ENCODE data around the gene USP4.
"Not testable (repeated sequence)": the region's sequence is repeated elsewhere in the genome, so short reads cannot be mapped to it uniquely, and the experiment has no call there.

Gene USP4

DNA sequence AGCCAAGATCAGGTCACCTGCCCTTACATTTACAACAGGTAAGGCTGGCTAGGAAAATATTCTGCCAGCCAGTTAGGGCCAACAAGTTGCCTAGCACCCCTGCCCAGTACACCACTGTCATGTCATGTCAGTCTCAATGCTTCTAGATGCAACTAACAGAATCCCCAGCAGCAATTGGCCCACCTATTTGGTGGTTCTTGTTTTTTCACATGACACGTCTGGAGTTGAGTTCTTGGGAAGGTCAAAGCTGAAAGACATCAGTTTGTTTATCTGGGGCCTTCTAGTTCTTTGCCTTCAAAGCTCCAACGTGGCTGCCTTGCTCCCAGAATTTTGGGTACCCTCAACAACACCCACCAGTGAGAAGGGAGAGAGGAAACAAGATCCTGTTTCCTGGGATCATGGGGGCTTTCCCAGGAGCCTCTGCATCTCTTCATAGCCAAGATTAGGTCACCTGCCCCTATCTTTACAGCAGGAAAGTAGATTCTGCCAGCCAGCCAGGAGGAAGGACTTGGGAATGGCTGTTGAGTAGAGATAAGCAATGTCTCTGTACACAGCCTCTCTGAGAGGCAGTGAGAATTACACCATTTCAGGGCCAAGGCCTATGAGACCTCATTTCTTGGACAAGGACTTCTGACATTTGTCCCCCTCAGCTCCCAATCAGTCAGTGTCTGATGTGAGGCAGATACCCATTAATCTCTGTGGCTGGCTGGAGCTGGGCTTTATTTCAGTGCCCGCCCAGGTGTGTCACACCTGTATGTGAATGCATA lies 9.7 kb upstream of the USP4 start:
- DNase-seq (ENCODE audit: low spot score) = no peak

DNA sequence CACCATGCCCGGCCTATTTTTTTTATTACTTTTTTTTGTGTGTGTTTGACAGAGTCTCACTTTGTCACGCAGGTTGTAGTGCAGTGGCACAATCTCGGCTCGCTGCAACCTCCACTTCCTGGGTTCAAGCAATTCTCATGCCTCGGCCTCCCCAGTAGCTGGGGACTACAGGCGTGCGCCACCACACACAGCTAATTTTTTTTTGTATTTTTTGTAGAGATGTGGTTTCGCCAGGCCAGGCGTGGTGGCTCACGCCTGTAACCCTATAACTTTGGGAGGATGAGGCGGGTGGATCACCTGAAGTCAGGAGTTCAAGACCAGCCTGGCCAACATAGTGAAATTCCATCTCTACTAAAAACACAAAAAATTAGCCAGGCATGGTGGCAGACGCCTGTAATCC lies 8.5 kb upstream of the USP4 start:
- DNase-seq (ENCODE audit: low spot score) = not testable (repeated sequence)

DNA sequence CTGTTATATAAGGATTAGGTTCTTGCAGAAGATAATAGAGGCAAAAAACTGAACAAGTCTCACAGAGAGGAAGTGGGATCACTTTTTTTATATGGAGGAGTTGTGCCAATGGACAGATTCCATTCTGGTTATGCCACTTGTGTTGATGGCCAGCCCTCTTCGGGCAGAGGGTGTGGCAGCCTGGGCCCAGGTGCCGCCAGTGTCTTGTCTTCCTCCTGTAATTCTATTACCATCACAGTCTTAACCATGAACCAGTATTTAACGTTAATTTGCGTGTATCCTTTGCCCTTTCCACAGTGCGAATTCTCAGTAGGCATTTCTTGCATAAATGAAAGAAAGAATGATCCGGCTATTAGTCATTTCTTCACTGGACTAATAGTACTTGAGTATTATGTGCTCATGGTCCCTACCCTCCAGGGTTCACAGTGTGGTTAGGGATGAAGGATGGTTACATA lies 7.0 kb upstream of the USP4 start:
- DNase-seq (ENCODE audit: low spot score) = peak; percentile 27

DNA sequence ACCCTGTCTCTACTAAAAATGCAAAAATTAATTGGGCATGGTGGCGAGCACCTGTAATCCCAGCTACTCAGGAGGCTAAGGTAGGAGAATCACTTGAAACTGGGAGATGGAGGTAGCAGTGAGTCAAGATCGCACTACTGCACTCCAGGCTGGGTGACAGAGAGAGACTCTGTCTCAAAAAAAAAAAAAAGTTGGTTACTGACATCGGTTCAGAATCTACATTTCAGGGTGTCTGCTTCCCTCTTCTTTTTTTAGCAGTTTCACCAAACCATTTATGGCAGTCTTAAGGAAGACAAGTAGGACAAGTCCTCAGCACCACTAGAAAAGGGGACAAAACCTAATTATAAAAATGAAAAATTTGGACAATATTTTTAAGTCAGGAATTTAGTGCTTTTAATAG lies 3.3 kb upstream of the USP4 start:
- no peak for DNase-seq (ENCODE audit: low spot score)

DNA sequence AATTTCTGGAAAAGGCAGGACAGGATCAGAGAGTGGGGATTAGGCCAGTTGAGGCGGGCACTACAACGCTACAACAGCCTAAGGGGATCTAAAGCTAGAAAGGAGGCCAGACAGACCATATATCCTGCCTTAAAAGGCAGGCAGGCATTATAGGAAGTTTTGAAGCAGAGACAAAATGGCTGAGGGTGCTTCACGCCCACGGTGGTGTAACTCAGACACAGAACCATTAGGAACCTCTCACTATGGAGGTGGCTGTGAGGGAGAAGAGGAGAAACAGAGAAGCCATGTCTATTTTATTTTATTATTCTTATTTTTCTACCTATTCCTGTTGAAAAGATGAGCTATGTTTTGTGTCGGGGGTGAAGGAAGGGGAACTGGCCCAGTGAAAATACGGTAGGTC lies 2.1 kb upstream of the USP4 start:
- DNase-seq (ENCODE audit: low spot score) = no peak

DNA sequence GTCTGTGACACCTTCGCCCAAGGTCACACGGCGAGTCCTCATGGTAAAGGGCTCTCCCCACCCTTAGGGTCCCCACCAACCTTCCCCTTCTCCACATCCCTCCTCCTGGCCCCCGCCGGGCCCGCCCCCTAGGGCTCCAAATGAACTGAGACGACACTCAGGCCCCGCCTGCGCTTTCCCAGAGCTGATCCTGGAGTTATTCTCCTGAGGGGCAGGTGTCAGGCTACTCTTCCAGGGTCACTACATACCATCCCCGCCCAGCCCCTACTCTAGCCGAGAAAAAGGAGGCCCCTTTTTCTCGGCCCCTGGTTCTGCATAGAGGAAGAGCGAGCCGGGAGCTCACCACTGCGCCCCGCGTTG lies 292 bp downstream of the USP4 start:
- DNase-seq (ENCODE audit: low spot score) = peak; percentile 28

DNA sequence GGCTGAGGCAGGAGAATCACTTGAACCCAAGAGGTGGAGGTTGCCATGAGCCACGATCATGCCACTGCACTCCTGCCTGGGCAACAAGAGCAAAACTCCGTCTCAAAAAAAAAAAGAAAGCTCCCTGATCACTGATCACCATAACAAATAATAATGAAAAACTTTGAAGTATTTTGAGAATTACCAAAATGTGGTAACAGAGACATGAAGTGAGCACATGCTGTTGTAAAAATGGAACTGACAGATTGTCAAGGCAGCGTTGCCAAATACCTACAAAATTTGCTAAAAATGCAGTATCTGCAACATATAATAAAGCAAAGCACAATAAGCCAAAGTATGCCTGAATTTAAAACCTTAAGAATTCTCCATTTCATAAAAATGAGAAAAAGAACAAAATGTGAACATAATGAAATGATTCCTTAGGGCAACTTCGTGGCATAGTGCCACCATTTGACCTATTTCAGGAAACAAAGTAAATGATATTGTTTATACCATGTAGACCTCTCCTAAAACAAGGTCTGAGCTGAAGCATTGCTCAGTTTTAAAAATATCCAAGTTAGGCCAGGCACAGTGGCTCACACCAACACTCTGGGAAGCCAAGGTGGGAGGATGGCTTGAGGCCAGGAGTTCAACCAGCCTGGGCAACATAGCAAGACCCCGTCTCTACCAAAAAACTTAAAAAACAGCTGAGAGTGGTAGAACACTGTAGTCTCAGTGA lies 5.8 kb downstream of the USP4 start:
- DNase-seq (ENCODE audit: low spot score) = no peak

DNA sequence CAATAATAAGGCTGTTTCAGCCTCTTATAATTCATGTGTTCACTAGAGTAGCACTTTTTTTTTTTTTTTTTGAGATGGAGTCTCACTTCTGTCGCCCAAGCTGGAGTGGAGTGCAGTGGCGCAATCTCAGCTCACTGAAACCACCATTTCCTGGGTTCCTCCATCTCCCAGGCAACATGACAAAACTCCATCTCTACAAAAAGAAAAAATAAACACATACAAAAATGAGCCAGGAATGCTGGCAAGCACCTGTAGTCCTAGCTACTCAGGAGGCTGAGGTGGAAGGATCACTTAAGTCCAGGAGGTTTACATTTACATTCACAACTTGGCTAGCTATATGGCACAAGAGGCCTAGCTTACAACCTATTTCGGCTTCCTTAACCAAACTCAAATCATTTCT lies 6.8 kb downstream of the USP4 start:
- DNase-seq (ENCODE audit: low spot score) = no peak

DNA sequence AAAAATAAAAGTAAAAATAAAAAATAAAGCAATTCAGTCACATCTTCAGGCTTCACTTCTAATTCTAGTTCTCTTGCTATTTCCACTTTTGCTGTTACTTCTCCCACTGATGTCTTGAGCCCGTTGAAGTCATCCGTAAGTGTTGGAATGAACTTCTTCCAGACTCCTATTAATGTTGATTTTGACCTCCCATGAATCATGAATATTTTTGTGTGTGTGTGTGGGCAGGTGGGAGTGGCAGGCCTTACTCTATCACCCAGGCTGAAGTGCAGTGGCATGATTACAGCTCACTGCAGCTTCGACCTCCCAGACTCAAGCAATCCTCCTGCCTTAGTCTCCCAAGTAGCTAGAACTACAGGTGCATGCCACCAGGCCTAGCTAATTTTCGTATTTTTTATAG lies 10.7 kb downstream of the USP4 start:
- no peak for DNase-seq (ENCODE audit: low spot score)

DNA sequence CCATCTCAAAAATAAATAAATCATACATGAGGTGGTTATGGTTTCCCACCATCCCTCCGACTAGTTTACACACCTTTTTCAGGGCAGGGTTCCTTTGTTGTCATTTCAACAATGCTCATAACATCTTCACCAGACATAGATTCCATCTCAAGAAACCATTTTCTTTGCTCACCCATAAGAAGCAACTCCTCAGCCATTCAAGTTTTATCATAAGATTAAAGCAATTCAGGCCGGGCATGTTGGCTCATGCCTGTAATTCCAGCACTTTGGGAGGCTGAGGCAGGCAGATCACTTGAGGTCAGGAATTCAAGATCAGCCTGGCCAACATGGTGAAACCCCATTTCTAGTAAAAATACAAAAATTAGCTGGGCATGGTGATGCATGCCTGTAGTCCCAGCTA lies 11.5 kb downstream of the USP4 start:
- DNase-seq (ENCODE audit: low spot score) = not testable (repeated sequence)

DNA sequence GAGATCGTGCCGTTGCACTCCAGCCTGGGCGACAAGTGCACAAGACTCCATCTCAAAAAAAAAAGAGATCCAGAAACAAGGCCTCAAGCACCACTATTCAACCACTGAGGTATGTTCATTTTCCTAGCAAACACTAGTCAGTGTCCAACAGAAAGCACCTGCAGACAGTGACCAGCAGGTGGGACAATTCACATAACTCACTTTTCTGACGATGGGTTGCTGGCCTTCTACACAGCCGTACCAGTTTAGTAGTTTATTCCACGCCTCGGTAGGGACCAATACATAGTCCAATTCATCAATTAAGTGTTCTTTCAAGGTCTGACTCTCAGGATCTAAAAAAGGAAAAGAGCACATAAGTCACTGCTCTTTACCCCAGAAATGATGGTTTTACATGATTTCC lies 12.4 kb downstream of the USP4 start:
- DNase-seq (ENCODE audit: low spot score) = no peak

DNA sequence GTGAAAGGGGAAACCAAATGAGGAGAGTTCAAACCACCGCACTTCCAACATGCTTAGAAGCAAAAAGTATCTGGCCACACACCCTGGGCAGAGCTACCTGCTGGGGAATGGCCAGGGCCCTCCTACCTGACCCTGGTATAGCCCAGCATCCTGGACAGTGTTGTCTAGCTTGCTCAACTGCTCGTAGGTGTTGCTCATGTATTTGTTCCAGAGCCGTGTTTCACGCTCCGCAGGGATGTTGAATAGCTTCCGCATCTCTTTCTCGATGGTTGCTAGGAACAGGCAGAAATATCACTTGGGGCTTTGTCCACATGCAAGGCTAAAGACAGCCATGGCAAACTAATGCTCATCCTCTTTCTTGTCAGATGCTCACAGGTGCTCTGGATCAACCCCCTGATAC lies 15.1 kb downstream of the USP4 start:
- no peak for DNase-seq (ENCODE audit: low spot score)

DNA sequence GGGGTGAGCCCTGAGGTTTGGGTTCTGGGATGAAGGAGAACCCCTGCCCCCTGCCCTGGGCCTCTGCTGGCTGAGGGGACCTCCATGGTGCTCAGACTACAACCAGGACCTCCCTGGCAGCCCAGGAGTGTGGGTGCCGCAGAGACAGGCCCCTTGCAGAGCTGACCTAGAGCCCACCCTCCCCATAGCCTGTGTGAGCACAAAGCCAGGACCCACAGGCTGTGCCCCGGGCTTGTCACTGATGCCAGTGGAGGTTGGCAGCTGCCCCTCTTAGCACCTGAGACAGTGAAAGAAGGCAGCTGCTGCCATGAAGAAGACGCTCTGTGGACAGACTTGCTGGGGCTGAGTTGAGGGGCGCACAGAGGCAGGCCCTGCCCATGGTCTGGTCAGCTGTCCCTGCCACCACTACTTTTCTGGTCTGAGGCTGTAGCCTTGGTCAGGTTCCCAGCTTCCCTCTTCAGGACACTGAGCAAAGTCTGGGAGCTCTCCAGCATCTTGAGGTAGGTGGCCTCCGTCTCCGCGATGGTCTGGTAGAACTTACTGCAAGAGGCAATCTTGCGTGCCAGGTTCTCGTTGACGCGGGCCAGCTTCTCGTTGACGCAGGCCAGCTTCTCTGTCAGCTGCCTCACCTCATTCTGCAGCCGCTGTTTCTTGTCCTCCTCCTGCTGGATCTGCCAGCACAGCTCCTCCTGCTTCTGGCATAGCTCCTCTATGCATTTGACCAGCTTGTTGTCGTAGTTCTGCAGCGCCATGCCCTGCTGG lies 23.0 kb downstream of the USP4 start:
- no peak for DNase-seq (ENCODE audit: low spot score)

DNA sequence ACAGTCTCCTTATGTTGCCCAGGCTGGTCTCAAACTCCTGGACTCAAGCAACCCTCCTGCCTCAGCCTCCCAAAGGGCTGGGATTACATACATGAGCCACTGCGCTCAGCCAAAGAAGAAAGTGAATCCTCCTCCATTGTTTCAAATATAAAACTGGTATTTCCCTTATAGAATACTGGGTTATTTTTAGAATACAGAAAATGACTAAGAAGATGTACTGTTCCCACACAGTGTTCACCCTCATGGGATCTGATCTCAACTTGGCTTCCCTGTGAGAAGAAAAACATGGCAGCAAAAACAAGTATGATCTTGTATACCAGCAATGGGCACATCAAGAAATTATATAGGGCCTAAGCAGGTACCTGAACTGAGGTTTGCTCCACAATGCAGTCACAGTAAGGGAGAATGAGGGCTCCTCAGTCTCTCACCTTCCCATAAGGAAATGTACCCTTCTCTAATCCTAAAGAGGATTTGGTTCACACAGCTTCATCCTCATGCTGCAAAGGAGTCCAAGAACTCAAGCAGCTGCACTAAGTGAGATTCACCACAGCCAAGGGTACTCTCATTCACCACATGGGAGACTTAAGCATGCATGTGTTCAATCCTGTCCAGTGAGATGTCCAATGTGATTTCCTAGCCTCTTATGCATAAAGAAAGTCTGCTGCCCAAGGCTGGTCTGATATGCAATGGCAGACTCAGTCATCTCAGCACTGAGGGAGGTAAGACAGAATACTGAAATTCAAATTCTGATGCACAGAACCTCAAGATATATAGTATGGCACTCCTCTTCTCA lies 25.8 kb downstream of the USP4 start:
- peak; percentile 35 for DNase-seq (ENCODE audit: low spot score)

DNA sequence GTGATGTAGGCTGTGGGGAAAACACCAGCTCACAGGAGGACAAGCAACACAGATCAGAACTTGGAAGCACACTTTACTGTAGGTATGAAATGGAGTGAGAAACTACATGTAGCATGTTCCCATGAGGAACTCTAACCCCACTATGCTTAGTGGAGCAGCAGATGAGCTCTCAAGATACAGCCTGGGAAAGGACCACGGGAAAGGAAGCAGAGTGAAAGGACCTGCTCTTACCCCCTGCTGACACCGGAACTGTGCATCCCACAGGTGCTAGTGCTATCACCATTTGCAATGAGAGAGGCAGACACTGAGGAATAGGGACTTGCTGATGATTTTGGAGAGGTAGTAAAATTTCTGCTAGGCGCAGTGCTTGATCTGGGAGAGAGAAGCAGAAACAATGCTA lies 28.6 kb downstream of the USP4 start:
- DNase-seq (ENCODE audit: low spot score) = no peak

DNA sequence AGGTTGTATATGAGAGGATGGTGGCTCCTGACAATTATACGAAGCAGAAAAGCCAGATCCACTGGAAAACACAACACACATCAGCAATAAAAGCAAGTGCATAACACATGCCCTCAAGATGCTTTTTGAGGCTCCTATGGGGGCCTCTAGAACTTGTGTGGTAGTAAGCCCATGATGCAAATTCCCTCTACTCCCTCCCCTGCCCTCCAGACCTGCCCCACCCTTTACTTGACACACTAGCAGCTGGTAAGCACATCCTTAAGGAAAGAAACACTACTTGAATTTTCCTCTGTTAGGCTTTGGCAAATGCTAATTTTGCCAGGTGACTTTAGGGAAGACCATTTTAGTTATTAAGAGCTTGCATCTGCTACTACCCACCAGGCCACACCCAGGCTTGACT lies 29.2 kb downstream of the USP4 start:
- no peak for DNase-seq (ENCODE audit: low spot score)

DNA sequence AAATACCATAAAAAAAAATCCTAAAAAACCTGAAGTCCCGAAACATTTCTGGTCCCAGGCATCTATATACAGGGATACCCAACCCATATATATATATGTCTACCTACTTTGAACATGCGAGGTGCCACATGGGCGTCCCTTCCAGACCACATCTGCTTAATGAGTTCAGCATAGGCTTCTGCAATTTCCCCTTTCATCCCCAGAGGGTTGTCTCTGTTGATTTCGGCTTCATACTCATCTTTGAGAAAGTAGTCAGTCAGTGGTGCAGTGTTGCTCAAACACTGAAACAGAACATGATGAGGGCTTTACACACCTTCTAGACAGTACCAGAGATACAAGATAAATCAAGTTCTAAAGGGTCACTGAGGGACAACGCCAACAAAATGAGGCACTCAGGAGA lies 34.2 kb downstream of the USP4 start:
- DNase-seq (ENCODE audit: low spot score) = no peak

DNA sequence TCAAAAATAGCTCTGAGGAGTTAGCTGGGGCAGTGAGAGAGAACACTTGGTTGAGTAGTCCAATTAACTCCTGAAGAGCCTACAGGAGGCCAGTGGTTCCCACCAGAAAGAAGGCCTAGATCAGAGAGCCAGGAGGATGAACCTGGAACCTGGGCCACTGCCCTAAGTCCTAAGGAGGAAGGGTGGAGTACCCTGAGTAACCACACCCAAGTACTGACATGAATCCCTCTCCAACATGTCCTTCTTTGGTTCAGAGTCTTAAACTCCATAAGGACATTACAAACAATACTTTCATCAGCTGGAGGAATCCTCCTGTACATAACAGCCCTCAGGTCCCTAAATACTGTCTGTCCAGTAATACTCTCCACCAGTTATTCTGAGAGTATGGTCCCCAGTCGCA lies 37.2 kb downstream of the USP4 start:
- no peak for DNase-seq (ENCODE audit: low spot score)

DNA sequence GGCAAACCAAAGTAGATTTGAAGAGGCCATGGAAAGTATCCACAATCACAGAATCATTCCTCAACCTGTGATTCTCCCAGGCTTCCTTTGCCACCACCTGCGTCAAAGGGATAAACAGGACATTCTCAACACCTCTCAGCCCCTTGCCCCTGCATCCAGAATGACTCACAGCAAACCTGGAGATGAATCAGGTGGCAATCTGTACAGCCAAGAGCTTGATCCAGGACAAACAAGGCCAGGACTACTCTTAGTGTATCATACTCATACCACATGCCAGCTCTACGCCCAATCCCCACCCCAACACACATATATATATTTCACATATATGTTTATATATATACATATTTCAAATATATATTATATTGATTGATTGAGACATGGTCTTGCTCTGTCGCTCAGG lies 39.3 kb downstream of the USP4 start:
- no peak for DNase-seq (ENCODE audit: low spot score)

DNA sequence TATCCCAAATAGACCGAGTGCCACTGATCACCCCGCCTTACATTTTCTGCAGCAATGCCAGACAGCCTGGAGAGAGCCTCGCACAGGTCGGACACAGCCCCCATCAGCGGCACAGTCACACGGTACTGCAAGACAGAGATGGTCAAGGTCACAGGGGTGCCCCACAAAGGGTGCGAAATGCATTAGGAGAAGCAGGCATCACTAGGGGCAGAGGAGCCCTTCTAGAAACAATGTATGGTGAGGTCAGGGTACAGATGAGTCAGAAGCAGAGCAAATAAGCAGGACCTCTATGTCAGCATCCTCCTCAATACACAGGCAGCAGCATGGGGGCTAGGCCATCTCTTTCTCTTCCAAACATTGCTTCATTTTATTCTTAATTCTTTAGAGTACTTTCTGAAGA lies 41.3 kb downstream of the USP4 start:
- no peak for DNase-seq (ENCODE audit: low spot score)

DNA sequence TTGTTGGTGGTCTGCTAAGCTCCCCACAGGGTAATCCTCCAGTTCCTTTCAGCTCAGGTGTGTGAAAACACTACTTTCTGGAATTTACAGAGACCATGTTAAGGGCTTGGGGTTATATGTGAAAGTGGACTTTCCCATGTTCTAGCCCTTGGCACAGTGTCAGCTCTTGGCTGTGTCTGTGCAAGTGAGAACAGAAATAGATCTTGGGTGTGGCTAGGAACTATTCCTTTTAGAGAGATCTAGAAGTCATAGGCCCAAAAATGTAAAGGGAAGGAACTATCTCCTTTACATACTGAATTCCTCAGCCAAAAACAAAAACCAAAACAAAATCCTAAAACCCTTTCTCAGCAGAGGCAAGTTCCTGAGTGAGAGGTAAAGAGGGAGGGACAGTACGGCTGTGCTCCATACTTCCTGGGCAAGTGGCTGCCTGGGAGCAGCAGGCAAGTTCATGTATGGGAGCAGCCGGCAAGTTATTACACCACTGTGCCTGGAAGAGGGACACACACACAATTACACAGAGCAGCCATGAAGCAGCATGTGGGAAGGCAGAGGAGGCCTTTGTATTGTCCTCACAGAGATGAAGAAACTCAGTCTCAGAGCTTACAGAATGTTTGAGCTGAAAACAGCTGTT lies 43.0 kb downstream of the USP4 start:
- DNase-seq (ENCODE audit: low spot score) = no peak

Measured in hepatic stellate cell (primary cell).